SKM-1 (cell line): ENCODE results near the gene GCSH.

Experiments used
- DNase-seq: peaks from one replicate; lab custom pipeline; 2025; ENCODE audit not compliant: unreplicated experiment; lab: John Stamatoyannopoulos, UW

Gene GCSH

GRCh38 chr16:81105946-81106345 lies 9.8 kb upstream of the GCSH start:
- no peak for DNase-seq

- DNase-seq = no peak
Measured at GRCh38 chr16:81101702-81102101, 5.5 kb upstream of the GCSH start.

GRCh38 chr16:81099958-81100357 lies 3.8 kb upstream of the GCSH start:
- DNase-seq = no peak

- DNase-seq = no peak
Measured at GRCh38 chr16:81097230-81097629, 1.0 kb upstream of the GCSH start.

GRCh38 chr16:81096715-81097208 lies 567 bp upstream of the GCSH start:
- DNase-seq = no peak

- DNase-seq = no peak
Measured at GRCh38 chr16:81095653-81095952, 592 bp downstream of the GCSH start.

GRCh38 chr16:81094771-81095251 lies 1.4 kb downstream of the GCSH start:
- DNase-seq = no peak

- DNase-seq = no peak
Measured at GRCh38 chr16:81088836-81089235, 7.4 kb downstream of the GCSH start.

- no peak for DNase-seq
Measured at GRCh38 chr16:81081014-81081413, 15.2 kb downstream of the GCSH start.

- DNase-seq = no peak
Measured at GRCh38 chr16:81080233-81080632, 16.0 kb downstream of the GCSH start.

- DNase-seq = peak; percentile 81
Measured at GRCh38 chr16:81077076-81077940, 18.9 kb downstream of the GCSH start, which contains the start of gene C16orf46. TSS of gene C16orf46 (minus strand) at chr16:81077238. CDS start at chr16:81063955, 13,283 bp downstream.

- peak; percentile 85 for DNase-seq
Measured at GRCh38 chr16:81076566-81077075, 19.6 kb downstream of the GCSH start.

GRCh38 chr16:81073560-81074330 lies 22.4 kb downstream of the GCSH start:
- DNase-seq = no peak

GRCh38 chr16:81071805-81072204 lies 24.4 kb downstream of the GCSH start:
- DNase-seq = no peak

- DNase-seq = no peak
Measured at GRCh38 chr16:81070979-81071378, 25.2 kb downstream of the GCSH start.

- no peak for DNase-seq
Measured at GRCh38 chr16:81069063-81069462, 27.1 kb downstream of the GCSH start.

- DNase-seq = no peak
Measured at GRCh38 chr16:81067166-81067565, 29.0 kb downstream of the GCSH start.

- no peak for DNase-seq
Measured at GRCh38 chr16:81066681-81067080, 29.5 kb downstream of the GCSH start.

GRCh38 chr16:81061871-81062608 lies 34.2 kb downstream of the GCSH start:
- no peak for DNase-seq

GRCh38 chr16:81061307-81061640 lies 34.9 kb downstream of the GCSH start:
- no peak for DNase-seq
